Lower lobe of right lung (tissue), 2 donors: ENCODE data around the gene RAD54L2. TPM values are rescaled to one million over a fixed set of nuclear protein-coding genes. Genes with fewer than 3 reads are reported as not detected.
"Not testable (repeated sequence)": the region's sequence is repeated elsewhere in the genome, so short reads cannot be mapped to it uniquely, and the experiment has no call there.

ENCODE experiments used
- ATAC-seq, 2 donors: fragments of 200-7000 bp; cut with Tn5 transposase; one replicate each; pipeline ENCODE4 v1.9.1; 2020 to 2022; ENCODE audit warnings: mild to moderate bottlenecking in 2 of 2, moderate library complexity in 2 of 2
- DNase-seq: peaks from one replicate; pipeline ENCODE4 v3.0.0-alpha.2; 2020
- H3K27ac ChIP-seq: fragments of 200-600 bp; one replicate; pipeline ENCODE4 v1.8.0; 2022
- H3K27me3 ChIP-seq: fragments of 200-600 bp; one replicate; pipeline ENCODE4 v1.8.0; 2022; ENCODE audit warnings: low read depth
- H3K36me3 ChIP-seq: fragments of 200-600 bp; one replicate; pipeline ENCODE4 v1.8.0; 2022; ENCODE audit warnings: mild to moderate bottlenecking
- H3K4me1 ChIP-seq: fragments of 200-600 bp; one replicate; pipeline ENCODE4 v1.8.0; 2022
- H3K4me3 ChIP-seq: fragments of 200-600 bp; one replicate; pipeline ENCODE4 v1.8.0; 2022; ENCODE audit warnings: mild to moderate bottlenecking
- H3K9me3 ChIP-seq: fragments of 200-600 bp; one replicate; pipeline ENCODE4 v1.8.0; 2022
- intact Hi-C: fragments of 100-400 bp; cut with DNase I; formaldehyde crosslinking; loops from one replicate; pipeline ENCODE4 v1.11.0; 2022
- total RNA-seq: library from RNA; stranded (reverse); fragmentation: NEBNext Ultra II Directional; extraction: Animal tissue kit (Norgen Biotek cat#: 25700); gene quantifications from one replicate; pipeline ENCODE4 v1.2.1, GENCODE V29; 2021
- TF ChIP-seq, protein P1 (sequence below): fragments of 200-600 bp; IDR thresholded peaks from one replicate; pipeline ENCODE4 v1.8.0; 2022; ENCODE audit warnings: antibody characterized with exemption, mild to moderate bottlenecking
- donor health status: DM: no; HTN: yes; CAD: no; lungs with severe emphysema.

The RAD54L2 gene
- total RNA-seq, 1 donor from 2014 or later, result 21.4 TPM

DNA sequence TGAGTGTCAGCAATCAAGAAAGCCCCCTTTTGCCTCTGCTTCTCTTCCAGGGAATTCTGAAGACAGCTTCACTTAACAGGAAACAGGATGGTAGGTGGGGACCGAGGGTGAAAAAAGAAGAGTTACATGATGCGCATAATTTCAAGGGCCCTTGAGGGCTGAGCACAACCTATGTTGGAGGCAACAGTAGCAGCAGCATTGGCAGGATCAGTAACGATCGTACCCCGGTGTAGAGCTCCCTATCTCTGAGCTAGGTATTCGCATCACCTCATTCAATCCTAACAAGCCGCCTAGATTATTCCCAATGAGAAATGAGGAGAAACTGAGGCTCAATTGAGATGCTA lies 432 bp upstream of the RAD54L2 start:
- peak overlapping the region; percentile 88 for H3K4me3 ChIP-seq
- intact Hi-C loops, result no loop called here
- DNase-seq (no peak), ATAC-seq (peak; percentile 10 to 28)
- TF ChIP-seq, protein P1, sequence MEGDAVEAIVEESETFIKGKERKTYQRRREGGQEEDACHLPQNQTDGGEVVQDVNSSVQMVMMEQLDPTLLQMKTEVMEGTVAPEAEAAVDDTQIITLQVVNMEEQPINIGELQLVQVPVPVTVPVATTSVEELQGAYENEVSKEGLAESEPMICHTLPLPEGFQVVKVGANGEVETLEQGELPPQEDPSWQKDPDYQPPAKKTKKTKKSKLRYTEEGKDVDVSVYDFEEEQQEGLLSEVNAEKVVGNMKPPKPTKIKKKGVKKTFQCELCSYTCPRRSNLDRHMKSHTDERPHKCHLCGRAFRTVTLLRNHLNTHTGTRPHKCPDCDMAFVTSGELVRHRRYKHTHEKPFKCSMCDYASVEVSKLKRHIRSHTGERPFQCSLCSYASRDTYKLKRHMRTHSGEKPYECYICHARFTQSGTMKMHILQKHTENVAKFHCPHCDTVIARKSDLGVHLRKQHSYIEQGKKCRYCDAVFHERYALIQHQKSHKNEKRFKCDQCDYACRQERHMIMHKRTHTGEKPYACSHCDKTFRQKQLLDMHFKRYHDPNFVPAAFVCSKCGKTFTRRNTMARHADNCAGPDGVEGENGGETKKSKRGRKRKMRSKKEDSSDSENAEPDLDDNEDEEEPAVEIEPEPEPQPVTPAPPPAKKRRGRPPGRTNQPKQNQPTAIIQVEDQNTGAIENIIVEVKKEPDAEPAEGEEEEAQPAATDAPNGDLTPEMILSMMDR, result no peak
- H3K4me1 ChIP-seq, result peaks cover 21% of the 10 kb centered on the region
- no peaks in the 10 kb centered on the region for H3K9me3 ChIP-seq
- peaks cover 5% of the 10 kb centered on the region for H3K36me3 ChIP-seq
- no peaks in the 10 kb centered on the region for H3K27me3 ChIP-seq
- H3K27ac ChIP-seq, result peak overlapping the region; percentile 91

DNA sequence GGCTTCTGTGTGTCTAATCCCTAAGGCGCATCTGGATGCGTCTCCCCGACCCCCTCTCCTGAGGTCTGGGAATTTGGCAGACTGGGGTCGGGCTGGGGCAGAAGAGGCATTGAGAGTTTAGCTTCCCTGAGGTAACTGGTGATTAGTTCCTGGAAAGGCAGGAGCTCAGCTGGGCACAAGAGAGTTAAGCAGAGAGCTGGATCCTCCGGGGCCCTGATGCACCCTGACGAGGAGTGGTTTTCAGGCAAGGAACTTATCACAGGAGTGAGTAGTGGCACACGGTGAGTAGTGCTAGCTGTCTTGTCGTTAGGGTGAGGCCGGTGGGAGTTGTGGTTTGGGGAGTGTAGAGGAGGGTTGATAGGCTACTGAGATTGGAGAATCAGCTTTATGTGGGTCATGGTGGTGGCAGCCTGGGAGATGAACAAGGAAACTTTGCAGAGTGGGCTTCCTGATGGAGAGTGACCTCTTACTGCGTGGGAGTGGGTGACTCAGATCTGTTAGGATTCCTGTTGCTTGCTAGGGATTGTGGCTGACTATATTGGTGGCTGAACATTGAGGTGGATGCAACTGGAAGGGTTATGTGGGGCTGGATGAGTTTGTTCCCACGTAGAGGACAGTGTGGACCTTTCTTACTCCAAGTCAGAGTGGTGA lies 897 bp downstream of the RAD54L2 start:
- Histone ChIP-seq H3K27ac (peak overlapping the region; percentile 91), H3K4me1 (peaks cover 21% of the 10 kb centered on the region), H3K36me3 (peaks cover 13% of the 10 kb centered on the region), H3K4me3 (peak overlapping the region; percentile 88), H3K9me3 (no peaks in the 10 kb centered on the region), H3K27me3 (no peaks in the 10 kb centered on the region)
- intact Hi-C loops, result no loop called here
- peak; percentile 41 to 48 for ATAC-seq
- TF ChIP-seq, protein P1, result no peak
- DNase-seq, result no peak

DNA sequence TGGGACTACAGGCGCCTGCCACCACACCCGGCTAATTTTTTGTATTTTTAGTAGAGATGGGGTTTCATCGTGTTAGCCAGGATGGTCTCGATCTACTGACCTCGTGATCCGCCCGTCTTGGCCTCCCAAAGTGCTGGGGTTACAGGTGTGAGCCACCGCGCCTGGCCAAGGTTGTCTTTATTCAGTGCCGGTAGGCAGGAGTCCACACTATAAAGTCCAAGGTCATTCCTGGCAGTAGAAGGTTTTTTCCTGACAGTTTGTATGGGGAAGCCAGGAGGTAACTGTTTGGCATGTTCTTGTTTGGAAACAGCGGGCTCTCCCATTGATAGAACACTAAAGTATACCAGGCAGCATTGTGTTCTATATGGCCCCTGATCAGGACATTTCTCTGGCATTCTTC lies 4.1 kb downstream of the RAD54L2 start:
- H3K27ac ChIP-seq, intact Hi-C loops, H3K27me3 ChIP-seq, H3K9me3 ChIP-seq, DNase-seq, H3K4me3 ChIP-seq, ATAC-seq: not testable (repeated sequence)
- peaks cover 28% of the 10 kb centered on the region for H3K36me3 ChIP-seq
- peaks cover 19% of the 10 kb centered on the region for H3K4me1 ChIP-seq

DNA sequence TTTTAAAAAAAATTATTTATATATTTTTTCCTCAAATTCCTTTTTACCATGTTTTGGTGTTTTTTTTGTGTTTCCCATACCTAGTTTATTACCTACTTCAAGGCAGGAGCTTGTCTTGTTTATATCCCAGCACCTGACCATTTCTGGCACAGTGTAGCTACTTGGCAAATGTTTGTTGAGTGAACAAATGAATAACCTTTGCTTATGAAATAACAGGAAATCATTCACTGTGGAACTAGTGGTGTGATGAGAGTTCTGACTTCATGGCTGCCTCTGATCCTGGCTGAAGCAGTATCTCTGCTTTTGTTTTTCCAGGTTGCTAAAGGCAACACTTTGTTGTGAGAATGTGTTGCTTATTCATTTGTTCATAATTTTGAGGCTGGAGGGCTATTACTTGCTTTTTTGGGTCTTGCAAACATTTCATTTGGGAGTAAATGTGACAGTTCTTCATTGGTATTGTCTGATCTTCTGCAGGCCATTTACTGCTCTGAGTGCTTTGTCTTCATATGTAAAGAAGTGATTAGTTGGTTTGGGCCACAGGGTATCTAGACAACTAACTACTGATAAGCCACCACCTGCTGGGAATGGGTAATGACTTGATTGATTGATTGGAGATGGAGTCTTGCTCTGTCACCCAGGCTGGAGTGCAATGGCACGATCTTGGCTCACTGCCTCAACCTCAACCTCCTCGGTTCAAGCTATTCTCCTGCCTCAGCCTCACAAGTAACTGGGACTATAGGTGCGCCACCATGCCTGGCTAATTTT lies 5.7 kb downstream of the RAD54L2 start:
- intact Hi-C loops, result no loop called here
- no peak for DNase-seq
- H3K9me3 ChIP-seq, result no peaks in the 10 kb centered on the region
- TF ChIP-seq, protein P1, result no peak
- peaks cover 28% of the 10 kb centered on the region for H3K36me3 ChIP-seq
- peaks cover 13% of the 10 kb centered on the region for H3K4me1 ChIP-seq
- no peaks in the 10 kb centered on the region for H3K27me3 ChIP-seq
- ATAC-seq, result no peak
- H3K27ac ChIP-seq, result no peak overlapping the region
- H3K4me3 ChIP-seq, result no peak overlapping the region

DNA sequence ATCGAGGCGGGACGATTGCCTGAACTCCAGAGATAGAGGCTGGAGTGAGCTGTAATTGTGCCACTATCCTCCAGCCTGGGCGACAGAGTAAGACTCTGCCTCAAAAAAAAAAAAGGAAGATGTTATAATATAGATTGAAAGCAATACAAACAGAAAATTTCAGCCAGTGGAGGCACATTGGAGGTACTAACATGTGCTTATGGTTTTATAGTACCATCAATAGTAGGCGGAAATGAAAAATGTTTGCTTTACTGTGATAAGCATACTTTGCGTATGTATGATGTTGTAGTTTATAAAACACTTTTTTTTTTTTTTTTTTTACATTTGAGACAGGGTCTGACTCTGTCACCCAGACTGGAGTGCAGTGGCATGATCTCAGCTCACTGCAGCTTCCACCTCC lies 8.8 kb downstream of the RAD54L2 start:
- peaks cover 43% of the 10 kb centered on the region for H3K36me3 ChIP-seq
- no peak overlapping the region for H3K27ac ChIP-seq
- H3K27me3 ChIP-seq, result no peaks in the 10 kb centered on the region
- DNase-seq, result no peak
- no peaks in the 10 kb centered on the region for H3K9me3 ChIP-seq
- H3K4me3 ChIP-seq, result no peak overlapping the region
- H3K4me1 ChIP-seq, result no peaks in the 10 kb centered on the region
- ATAC-seq, result no peak
- intact Hi-C loops, result no loop called here
- TF ChIP-seq, protein P1, result no peak

DNA sequence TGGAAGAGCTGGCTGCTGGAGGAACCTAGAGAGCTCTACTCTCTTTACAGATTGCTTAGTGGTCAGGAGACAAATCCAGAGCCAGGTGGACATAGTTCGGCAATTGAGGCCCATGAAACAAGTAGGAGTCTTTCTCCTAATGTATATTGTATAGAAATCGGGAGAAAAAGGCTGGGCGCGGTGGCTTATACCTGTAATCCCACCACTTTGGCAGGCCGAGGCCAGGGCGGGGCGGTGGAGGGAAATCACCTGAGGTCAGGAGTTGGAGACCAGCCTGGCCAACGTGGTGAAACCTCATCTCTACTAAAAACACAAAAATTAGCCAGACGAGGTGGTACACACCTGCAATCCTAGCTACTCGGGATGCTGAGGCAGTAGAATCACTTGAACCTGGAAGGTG lies 10.8 kb downstream of the RAD54L2 start:
- no peak for ATAC-seq

More for the DNA sequence above, 10.8 kb downstream of the RAD54L2 start:
- DNase-seq, result no peak
- H3K9me3 ChIP-seq, result no peaks in the 10 kb centered on the region
- H3K27ac ChIP-seq, result no peak overlapping the region
- H3K4me3 ChIP-seq, result no peak overlapping the region
- H3K36me3 ChIP-seq, result peaks cover 51% of the 10 kb centered on the region
- no peaks in the 10 kb centered on the region for H3K27me3 ChIP-seq
- H3K4me1 ChIP-seq, result no peaks in the 10 kb centered on the region
- intact Hi-C loops, result no loop called here
- TF ChIP-seq, protein P1, result no peak
